Mesendoderm (in vitro differentiated cells): Measurements from ENCODE around the gene ARRB1.
A peak's percentile ranks its signal among the peaks of the same experiment; 100 is the strongest.
"Not testable (repeated sequence)": the region's sequence is repeated elsewhere in the genome, so short reads cannot be mapped to it uniquely, and the experiment has no call there.

ENCODE experiments used
- DNase-seq: peaks from one replicate; pipeline ENCODE4 v3.0.0; 2013
- H2AK5ac ChIP-seq: 2 replicates; pipeline ENCODE4 v1.6.1; 2013; ENCODE audit warnings: low read length, inconsistent platforms
- H2BK120ac ChIP-seq: 2 replicates; pipeline ENCODE4 v1.6.1; 2013; ENCODE audit warnings: low read depth, mild to moderate bottlenecking, low read length, moderate library complexity, mixed read lengths
- H2BK15ac ChIP-seq: replicated peaks from 2 replicates; pipeline ENCODE4 v1.6.1; 2013; ENCODE audit warnings: low read depth, mild to moderate bottlenecking, moderate library complexity
- H2BK5ac ChIP-seq: 2 replicates; pipeline ENCODE4 v1.6.1; 2013; ENCODE audit warnings: low read length, inconsistent platforms
- H3K18ac ChIP-seq: 2 replicates; pipeline ENCODE4 v1.6.1; 2013; ENCODE audit warnings: mild to moderate bottlenecking, low read length, mixed read lengths
- H3K23ac ChIP-seq: one replicate; pipeline ENCODE4 v1.6.1; 2013; ENCODE audit warnings: low read length
- H3K27ac ChIP-seq: 2 replicates; pipeline ENCODE4 v1.5.1; 2013; ENCODE audit warnings: low read depth, mild to moderate bottlenecking, inconsistent platforms, low read length, moderate library complexity
- H3K27me3 ChIP-seq: 2 replicates; pipeline ENCODE4 v1.6.1; 2013; ENCODE audit warnings: low read length, control low read depth, mild to moderate bottlenecking, inconsistent platforms; ENCODE audit not compliant: insufficient read depth, poor library complexity
- H3K36me3 ChIP-seq: 2 replicates; pipeline ENCODE4 v1.6.1; 2013; ENCODE audit warnings: low read length, inconsistent platforms; ENCODE audit not compliant: control insufficient read depth, insufficient read depth
- H3K4ac ChIP-seq: one replicate; pipeline ENCODE4 v1.6.1; 2013; ENCODE audit warnings: low read depth, mild to moderate bottlenecking, low read length, moderate library complexity
- H3K4me1 ChIP-seq: 2 replicates; pipeline ENCODE4 v1.6.1; 2013; ENCODE audit warnings: low read depth, low read length, inconsistent platforms; ENCODE audit not compliant: control insufficient read depth
- H3K4me2 ChIP-seq: 2 replicates; pipeline ENCODE4 v1.6.1; 2013; ENCODE audit warnings: low read length
- H3K4me3 ChIP-seq: 2 replicates; pipeline ENCODE4 v1.5.1; 2013; ENCODE audit warnings: mild to moderate bottlenecking, low read length
- H3K56ac ChIP-seq: one replicate; pipeline ENCODE4 v1.6.1; 2013; ENCODE audit warnings: low read length
- H3K79me1 ChIP-seq: 2 replicates; pipeline ENCODE4 v1.6.1; 2013; ENCODE audit warnings: low read length, inconsistent platforms
- H3K79me2 ChIP-seq: 2 replicates; pipeline ENCODE4 v1.6.1; 2013; ENCODE audit warnings: mild to moderate bottlenecking, low read length; ENCODE audit not compliant: control insufficient read depth, insufficient read depth
- H3K9ac ChIP-seq: 2 replicates; pipeline ENCODE4 v1.6.1; 2013; ENCODE audit warnings: low read length, inconsistent platforms
- H4K5ac ChIP-seq: one replicate; pipeline ENCODE4 v1.6.1; 2013; ENCODE audit warnings: low read length
- H4K8ac ChIP-seq: one replicate; pipeline ENCODE4 v1.6.1; 2013; ENCODE audit warnings: low read depth, mild to moderate bottlenecking, control low read depth, low read length, moderate library complexity
- WGBS: extraction: QIAGEN DNeasy Blood & Tissue Kit; methylation state at CpG from one replicate; pipeline ENCODE4 v1.1.7; 2013; ENCODE audit warnings: low lambda C conversion rate, missing lambda C conversion rate; ENCODE audit not compliant: insufficient coverage; ENCODE audit errors: extremely low coverage; 5-methylcytosine and 5-hydroxymethylcytosine counted together

ARRB1 gene

DNA sequence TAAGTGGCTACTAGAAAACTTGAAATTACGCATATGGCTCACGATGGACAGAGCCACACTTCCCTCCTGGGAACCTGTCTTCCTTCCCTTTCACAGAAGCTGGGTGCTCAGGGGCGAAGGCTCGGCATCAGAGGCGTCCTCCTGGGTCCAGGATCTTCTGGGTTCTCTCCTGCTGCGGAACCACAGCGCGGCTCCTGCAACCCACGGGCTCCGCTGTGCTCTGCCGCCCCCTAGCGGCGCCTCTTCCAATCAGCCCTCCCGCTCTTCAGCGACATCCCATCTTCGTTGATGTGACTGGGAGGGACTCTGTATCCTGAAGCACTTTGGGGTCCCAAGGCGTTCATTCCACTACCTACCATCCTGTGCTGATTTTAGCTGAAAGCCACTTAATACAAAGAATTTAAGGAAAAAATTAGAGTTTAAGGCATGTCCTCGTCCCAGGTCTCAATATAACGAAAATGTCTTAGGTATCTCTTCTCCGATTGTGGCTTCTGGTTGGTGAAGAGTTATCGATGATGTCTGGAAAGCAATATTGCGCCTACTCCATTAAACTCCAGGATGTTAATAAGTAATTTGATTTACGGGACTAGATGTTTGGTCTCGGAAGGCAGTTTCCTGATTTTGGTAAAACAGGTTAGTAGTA is 33.1 kb upstream of the ARRB1 start:
- Histone ChIP-seq H3K27me3 (no peaks in the 10 kb centered on the region), H3K36me3 (no peaks in the 10 kb centered on the region), H3K4me1 (peaks cover 5% of the 10 kb centered on the region), H2BK5ac (no peak overlapping the region), H3K9ac (no peak overlapping the region), H3K79me1 (no peaks in the 10 kb centered on the region), H4K8ac (no peak overlapping the region), H3K4me3 (no peak overlapping the region), H4K5ac (no peak overlapping the region), H3K27ac (no peak overlapping the region), H3K79me2 (no peaks in the 10 kb centered on the region), H3K18ac (peak overlapping the region; percentile 86), H3K4me2 (no peak overlapping the region), H3K56ac (no peak overlapping the region), H2BK15ac (no peak overlapping the region), H3K23ac (no peak overlapping the region), H3K4ac (no peak overlapping the region), H2AK5ac (no peak overlapping the region), H2BK120ac (peak overlapping the region; percentile 35)
- peak; percentile 80 for DNase-seq
- WGBS = no CpG with 5 or more reads among the region's 24 CpGs

- peak; percentile 82 for DNase-seq
- Histone ChIP-seq H4K5ac (no peak overlapping the region), H3K79me1 (no peaks in the 10 kb centered on the region), H2BK5ac (no peak overlapping the region), H3K56ac (peak overlapping the region; percentile 34), H2AK5ac (no peak overlapping the region), H3K4me3 (no peak overlapping the region), H3K27me3 (no peaks in the 10 kb centered on the region), H3K4me1 (peaks cover 5% of the 10 kb centered on the region), H3K4me2 (no peak overlapping the region), H3K36me3 (no peaks in the 10 kb centered on the region), H3K79me2 (no peaks in the 10 kb centered on the region), H3K4ac (no peak overlapping the region), H3K27ac (peak overlapping the region; percentile 34), H3K18ac (peak overlapping the region; percentile 77), H4K8ac (no peak overlapping the region), H2BK15ac (no peak overlapping the region), H3K9ac (peak overlapping the region; percentile 2), H2BK120ac (peak overlapping the region; percentile 94), H3K23ac (no peak overlapping the region)
- WGBS = no CpG with 5 or more reads among the region's 3 CpGs
Measured at GRCh38 chr11:75383246-75383645, 31.8 kb upstream of the ARRB1 start.

DNA sequence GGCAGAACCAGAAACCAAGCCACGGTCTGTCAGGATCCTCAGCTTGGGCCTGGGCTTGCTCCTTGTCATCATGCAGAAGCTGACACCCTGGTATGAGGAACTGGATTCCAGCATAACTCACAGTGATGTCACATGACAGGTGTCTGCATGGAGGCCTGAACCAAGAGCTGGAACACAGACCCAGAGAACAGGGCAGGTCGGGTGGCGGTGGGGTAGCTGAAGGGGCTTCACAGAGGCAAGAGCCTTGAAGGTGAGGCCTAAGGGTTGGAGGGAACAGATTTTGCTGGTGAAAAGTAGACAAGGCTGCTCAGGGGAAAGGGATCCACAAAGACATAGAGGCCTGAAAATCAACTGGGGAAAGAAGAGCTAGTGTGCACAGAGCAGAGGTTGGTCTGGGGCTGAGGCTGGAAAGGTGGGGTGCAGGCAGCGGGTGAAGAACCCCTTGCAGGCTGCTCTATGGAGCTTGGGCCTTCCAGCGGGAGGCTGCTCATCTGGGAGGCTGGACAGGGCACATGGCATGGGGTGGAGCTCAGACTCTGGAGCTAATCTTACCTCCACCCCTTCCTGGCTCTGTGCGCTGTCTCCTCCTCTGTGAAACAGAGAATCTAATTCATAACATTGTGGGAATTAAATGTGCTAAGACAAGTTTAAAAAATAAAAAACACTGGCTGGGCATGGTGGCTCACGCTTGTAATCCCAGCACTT is 29.4 kb upstream of the ARRB1 start:
- Histone ChIP-seq H3K4me3 (no peak overlapping the region), H2BK5ac (peak overlapping the region; percentile 9), H4K5ac (no peak overlapping the region), H3K4ac (no peak overlapping the region), H4K8ac (no peak overlapping the region), H2AK5ac (no peak overlapping the region), H3K36me3 (no peaks in the 10 kb centered on the region), H2BK15ac (no peak overlapping the region), H3K27ac (no peak overlapping the region), H3K79me1 (no peaks in the 10 kb centered on the region), H3K4me2 (no peak overlapping the region), H3K18ac (no peak overlapping the region), H3K79me2 (no peaks in the 10 kb centered on the region), H3K27me3 (no peaks in the 10 kb centered on the region), H3K56ac (peak overlapping the region; percentile 37), H3K4me1 (no peaks in the 10 kb centered on the region), H3K9ac (no peak overlapping the region), H3K23ac (no peak overlapping the region), H2BK120ac (no peak overlapping the region)
- WGBS = no CpG with 5 or more reads among the region's 7 CpGs
- peak; percentile 70 for DNase-seq

GRCh38 chr11:75380245-75380644 is 28.8 kb upstream of the ARRB1 start:
- H2BK15ac ChIP-seq = no peak overlapping the region
- no peak overlapping the region for H3K4ac ChIP-seq
- no peak overlapping the region for H3K23ac ChIP-seq
- H2AK5ac ChIP-seq = no peak overlapping the region
- H3K9ac ChIP-seq = no peak overlapping the region
- H3K56ac ChIP-seq = peak overlapping the region; percentile 37
- H4K5ac ChIP-seq = no peak overlapping the region
- H4K8ac ChIP-seq = no peak overlapping the region
- H3K4me2 ChIP-seq = no peak overlapping the region
- no peaks in the 10 kb centered on the region for H3K4me1 ChIP-seq
- H3K79me2 ChIP-seq = no peaks in the 10 kb centered on the region
- H3K27me3 ChIP-seq = no peaks in the 10 kb centered on the region
- H3K79me1 ChIP-seq = no peaks in the 10 kb centered on the region
- H3K4me3 ChIP-seq = no peak overlapping the region
- no peak overlapping the region for H3K18ac ChIP-seq
- DNase-seq = no peak
- H3K27ac ChIP-seq = no peak overlapping the region
- no CpG with 5 or more reads among the region's 2 CpGs for WGBS
- H2BK120ac ChIP-seq = no peak overlapping the region
- H3K36me3 ChIP-seq = no peaks in the 10 kb centered on the region
- H2BK5ac ChIP-seq = no peak overlapping the region

DNA sequence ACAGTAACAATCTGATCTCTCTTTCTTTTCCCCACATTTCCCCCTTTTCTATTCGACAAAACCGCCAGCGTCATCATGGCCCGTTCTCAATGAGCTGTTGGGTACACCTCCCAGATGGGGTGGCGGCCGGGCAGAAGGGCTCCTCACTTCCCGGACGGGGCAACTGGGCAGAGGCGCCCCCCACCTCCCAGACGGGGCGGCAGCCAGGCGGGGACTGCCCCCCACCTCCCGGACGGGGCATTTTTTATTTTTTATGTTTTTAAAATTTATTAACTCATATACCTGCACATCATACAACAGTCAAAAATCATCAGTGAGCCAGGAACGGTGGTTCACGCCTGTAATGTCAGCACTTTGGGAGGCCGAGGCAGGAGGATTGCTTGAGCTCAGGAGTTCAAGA is 27.3 kb upstream of the ARRB1 start:
- H4K8ac ChIP-seq, H2BK120ac ChIP-seq, DNase-seq, H3K79me2 ChIP-seq, H2BK5ac ChIP-seq, H3K4me3 ChIP-seq, H3K27me3 ChIP-seq, H3K4ac ChIP-seq, H3K4me1 ChIP-seq, H2BK15ac ChIP-seq, H4K5ac ChIP-seq, H2AK5ac ChIP-seq, H3K79me1 ChIP-seq, H3K56ac ChIP-seq, H3K4me2 ChIP-seq, H3K23ac ChIP-seq, H3K36me3 ChIP-seq, H3K9ac ChIP-seq, H3K18ac ChIP-seq, H3K27ac ChIP-seq: not testable (repeated sequence)
- WGBS = no CpG with 5 or more reads among the region's 17 CpGs
